Transverse colon (tissue), 3 donors: Measurements from ENCODE around the gene PKN1.

Experiments used
- CTCF ChIP-seq, 5 experiments: fragments of 200-600 bp in 3 of 5; fragments of 450-650 bp in 2 of 5; sonication (generic) in 3 of 5; IDR thresholded peaks; 1 replicate in 2 of 5; 2 replicates in 3 of 5; pipeline ENCODE4 v1.5.1; 2016 to 2017; ENCODE audit warnings: antibody characterized with exemption in 5 of 5, inconsistent platforms in 3 of 5, mild to moderate bottlenecking in 2 of 5, moderate library complexity in 1 of 5
- POLR2A ChIP-seq: fragments of 450-650 bp; IDR thresholded peaks from one replicate; pipeline ENCODE4 v1.6.1; 2016; ENCODE audit warnings: antibody characterized with exemption, mild to moderate bottlenecking, moderate library complexity

- TF ChIP-seq CTCF (IDR thresholded peaks at IDR 0.05) (no peak), POLR2A (no peak)
Observed at GRCh38 chr19:14511229-14511593, 78.1 kb downstream of the PKN1 start.
